ENCODE data around the gene CDK2. TPM values are rescaled to one million over a fixed set of nuclear protein-coding genes. Genes with fewer than 3 reads are reported as not detected.
A peak's percentile ranks its signal among the peaks of the same experiment; 100 is the strongest.
"Not testable (repeated sequence)": the region's sequence is repeated elsewhere in the genome, so short reads cannot be mapped to it uniquely, and the experiment has no call there.

CDK2 gene
- total RNA-seq, 1 donor from 2014 or later: 62.0 TPM

DNA sequence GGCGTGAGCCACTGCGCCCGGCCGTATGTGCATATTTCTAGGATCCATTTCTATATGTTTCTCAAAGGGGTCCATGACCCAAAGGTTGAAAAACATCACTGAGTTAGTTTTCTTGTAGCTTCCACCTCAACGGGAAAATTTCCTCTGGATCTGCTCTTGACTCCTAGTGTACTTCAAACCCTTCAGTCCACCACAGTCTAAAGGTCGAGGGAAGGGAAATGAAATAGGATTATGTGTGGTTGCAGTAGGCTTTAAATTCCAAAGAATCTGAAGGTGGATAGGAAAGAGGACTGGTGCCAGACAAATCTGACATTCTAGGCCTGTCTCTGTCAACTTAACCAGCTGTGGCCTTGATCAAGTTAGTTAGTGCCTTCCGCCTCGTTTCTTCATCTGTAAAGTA, 28.7 kb downstream of the CDK2 start:
- DNase-seq (ENCODE audit: low read depth): no peak
- TF ChIP-seq CTCF (conservative IDR thresholded peaks at IDR 0.05; ENCODE audit: low read depth, low read length): no peak
- no peak overlapping the region for H3K4me3 ChIP-seq (ENCODE audit: low read depth, low read length)

GRCh38 chr12:55996201-55996714, 29.6 kb downstream of the CDK2 start:
- TF ChIP-seq CTCF (conservative IDR thresholded peaks at IDR 0.05; ENCODE audit: low read depth, low read length): peak; percentile 87
- DNase-seq (ENCODE audit: low read depth): no peak
- peak overlapping the region; percentile 83 for H3K4me3 ChIP-seq (ENCODE audit: low read depth, low read length)

- no peak for TF ChIP-seq CTCF (conservative IDR thresholded peaks at IDR 0.05; ENCODE audit: low read depth, low read length)
- H3K4me3 ChIP-seq (ENCODE audit: low read depth, low read length): peak within 1 kb of the TSS; percentile 83
- DNase-seq (ENCODE audit: low read depth): peak; percentile 74
Measured at GRCh38 chr12:55996715-55997534, 30.3 kb downstream of the CDK2 start, which contains the start of gene SUOX. Gene SUOX (plus strand): TSS chr12:55997276. CDS start chr12:56002222, 4,946 bp downstream.

DNA sequence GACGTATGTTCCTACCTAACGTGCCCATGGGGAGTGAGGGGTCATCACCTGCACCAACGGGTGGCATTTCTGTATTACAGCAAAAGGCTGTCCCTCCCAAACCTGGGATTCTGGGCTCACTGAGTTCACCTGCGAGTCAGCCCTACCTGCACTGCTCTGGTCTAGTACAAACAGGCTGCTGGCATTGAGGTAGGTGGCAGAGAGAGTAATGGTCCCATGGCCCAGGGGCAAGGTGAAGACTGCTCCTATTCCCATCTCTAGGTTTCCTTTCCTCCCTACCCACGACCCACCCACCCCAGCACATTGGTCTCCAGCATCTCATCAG, 30.9 kb downstream of the CDK2 start:
- TF ChIP-seq CTCF (conservative IDR thresholded peaks at IDR 0.05; ENCODE audit: low read depth, low read length): no peak
- no peak for DNase-seq (ENCODE audit: low read depth)
- H3K4me3 ChIP-seq (ENCODE audit: low read depth, low read length): peak overlapping the region; percentile 83

GRCh38 chr12:55999522-55999921, 32.9 kb downstream of the CDK2 start:
- DNase-seq (ENCODE audit: low read depth); H3K4me3 ChIP-seq (ENCODE audit: low read depth, low read length): not testable (repeated sequence)

GRCh38 chr12:55999999-56000540, 33.4 kb downstream of the CDK2 start:
- not testable (repeated sequence) for H3K4me3 ChIP-seq (ENCODE audit: low read depth, low read length); DNase-seq (ENCODE audit: low read depth)

DNA sequence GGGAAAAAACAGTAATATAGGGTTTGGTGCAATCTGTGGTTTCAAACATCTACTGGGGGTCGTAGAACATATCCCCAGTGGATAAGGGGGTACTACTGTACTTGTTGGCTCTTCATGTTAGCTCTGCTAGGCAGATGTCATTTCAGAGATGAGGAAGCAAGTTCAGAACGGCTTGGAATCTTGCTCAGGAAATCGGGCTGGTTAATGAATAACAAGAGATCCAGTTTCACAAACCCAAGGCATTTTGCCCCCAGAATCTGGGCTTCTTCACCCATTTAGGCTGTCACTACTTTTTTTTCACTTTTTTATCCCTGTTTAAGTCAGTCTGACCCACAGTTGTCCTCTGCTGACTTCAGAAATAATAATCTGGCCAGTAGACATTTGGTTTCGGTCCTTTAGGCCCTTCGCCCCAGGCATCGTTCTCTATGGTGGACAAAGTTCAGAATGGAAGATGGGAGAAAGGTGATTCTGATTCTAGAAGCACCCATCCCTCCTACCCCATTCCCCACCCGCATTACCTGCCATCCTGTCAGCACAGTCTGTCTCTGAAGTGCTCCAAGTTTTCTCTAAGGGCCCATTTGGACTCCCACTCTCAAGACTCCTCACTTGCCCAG, 35.0 kb downstream of the CDK2 start:
- DNase-seq (ENCODE audit: low read depth): no peak
- peak overlapping the region; percentile 4 for H3K4me3 ChIP-seq (ENCODE audit: low read depth, low read length)
- no peak for TF ChIP-seq CTCF (conservative IDR thresholded peaks at IDR 0.05; ENCODE audit: low read depth, low read length)

GRCh38 chr12:56003376-56003775, 36.7 kb downstream of the CDK2 start:
- H3K4me3 ChIP-seq (ENCODE audit: low read depth, low read length); DNase-seq (ENCODE audit: low read depth): not testable (repeated sequence)

All from epithelial cell of proximal tubule (primary cell).